ENCODE results near the gene ESM1.

The ESM1 gene

GRCh38 chr5:54988817-54989216, 3.4 kb upstream of the ESM1 start:
- no peak for DNase-seq
- in situ Hi-C loops (cut with MboI; ENCODE audit: low pct_unique_long_range_greater_than_20kb, low sequenced_read_pairs), result no loop called here

- in situ Hi-C loops (cut with MboI; ENCODE audit: low pct_unique_long_range_greater_than_20kb, low sequenced_read_pairs), result no loop called here
- DNase-seq, result no peak
Observed at GRCh38 chr5:54988218-54988617, 2.8 kb upstream of the ESM1 start.

- in situ Hi-C loops (cut with MboI; ENCODE audit: low pct_unique_long_range_greater_than_20kb, low sequenced_read_pairs), result no loop called here
- no peak for DNase-seq
Observed at GRCh38 chr5:54986269-54986654, 869 bp upstream of the ESM1 start.

GRCh38 chr5:54981928-54982327, 3.5 kb downstream of the ESM1 start:
- in situ Hi-C loops (cut with MboI; ENCODE audit: low pct_unique_long_range_greater_than_20kb, low sequenced_read_pairs), result no loop called here
- no peak for DNase-seq

- DNase-seq, result no peak
- in situ Hi-C loops (cut with MboI; ENCODE audit: low pct_unique_long_range_greater_than_20kb, low sequenced_read_pairs), result no loop called here
Observed at GRCh38 chr5:54975701-54976100, 9.7 kb downstream of the ESM1 start.

GRCh38 chr5:54969856-54970828, 15.3 kb downstream of the ESM1 start:
- in situ Hi-C loops (cut with MboI; ENCODE audit: low pct_unique_long_range_greater_than_20kb, low sequenced_read_pairs), result no loop called here

GRCh38 chr5:54969242-54969641, 16.2 kb downstream of the ESM1 start:
- in situ Hi-C loops (cut with MboI; ENCODE audit: low pct_unique_long_range_greater_than_20kb, low sequenced_read_pairs), result no loop called here
- DNase-seq, result no peak

More at GRCh38 chr5:54969856-54970828, 15.3 kb downstream of the ESM1 start:
- no peak for DNase-seq

- no peak for DNase-seq
- in situ Hi-C loops (cut with MboI; ENCODE audit: low pct_unique_long_range_greater_than_20kb, low sequenced_read_pairs), result no loop called here
Observed at GRCh38 chr5:54965806-54966205, 19.6 kb downstream of the ESM1 start.

- in situ Hi-C loops (cut with MboI; ENCODE audit: low pct_unique_long_range_greater_than_20kb, low sequenced_read_pairs), result no loop called here
- no peak for DNase-seq
Observed at GRCh38 chr5:54964405-54964804, 21.0 kb downstream of the ESM1 start.

- in situ Hi-C loops (cut with MboI; ENCODE audit: low pct_unique_long_range_greater_than_20kb, low sequenced_read_pairs), result no loop called here
- DNase-seq, result peak; percentile 23
Observed at GRCh38 chr5:54959673-54960418, 25.5 kb downstream of the ESM1 start.

GRCh38 chr5:54956922-54957321, 28.5 kb downstream of the ESM1 start:
- in situ Hi-C loops (cut with MboI; ENCODE audit: low pct_unique_long_range_greater_than_20kb, low sequenced_read_pairs), result no loop called here

GRCh38 chr5:54947187-54947586, 38.2 kb downstream of the ESM1 start:
- in situ Hi-C loops (cut with MboI; ENCODE audit: low pct_unique_long_range_greater_than_20kb, low sequenced_read_pairs), result no loop called here
- DNase-seq, result no peak

More at GRCh38 chr5:54956922-54957321, 28.5 kb downstream of the ESM1 start:
- no peak for DNase-seq

GRCh38 chr5:54946306-54946819, 39.0 kb downstream of the ESM1 start:
- in situ Hi-C loops (cut with MboI; ENCODE audit: low pct_unique_long_range_greater_than_20kb, low sequenced_read_pairs), result no loop called here
- no peak for DNase-seq

- in situ Hi-C loops (cut with MboI; ENCODE audit: low pct_unique_long_range_greater_than_20kb, low sequenced_read_pairs), result no loop called here
- peak; percentile 17 for DNase-seq
Observed at GRCh38 chr5:54944364-54944763, 41.0 kb downstream of the ESM1 start.

GRCh38 chr5:54942064-54942778, 43.2 kb downstream of the ESM1 start:
- DNase-seq, result no peak
- in situ Hi-C loops (cut with MboI; ENCODE audit: low pct_unique_long_range_greater_than_20kb, low sequenced_read_pairs), result no loop called here

- DNase-seq, result no peak
- in situ Hi-C loops (cut with MboI; ENCODE audit: low pct_unique_long_range_greater_than_20kb, low sequenced_read_pairs), result no loop called here
Observed at GRCh38 chr5:54936201-54936600, 49.2 kb downstream of the ESM1 start.

- in situ Hi-C loops (cut with MboI; ENCODE audit: low pct_unique_long_range_greater_than_20kb, low sequenced_read_pairs), result no loop called here
- no peak for DNase-seq
Observed at GRCh38 chr5:54932789-54933188, 52.6 kb downstream of the ESM1 start.

GRCh38 chr5:54930736-54931135, 54.7 kb downstream of the ESM1 start:
- no peak for DNase-seq
- in situ Hi-C loops (cut with MboI; ENCODE audit: low pct_unique_long_range_greater_than_20kb, low sequenced_read_pairs), result no loop called here
